Astrocyte (in vitro differentiated cells and primary cell): ENCODE data around the gene P2RX5. TPM values are rescaled to one million over a fixed set of nuclear protein-coding genes. Genes with fewer than 3 reads are reported as not detected.

Experiments used
- DNase-seq: peaks from one replicate; pipeline ENCODE4 v3.0.0-alpha.2; 2010; ENCODE audit warnings: low read depth
- FAIRE-seq: peaks from 2 replicates; lab custom pipeline; 2011; peaks lifted over from hg19 to GRCh38; lab: Jason Lieb, UNC
- H2AFZ ChIP-seq: 2 replicates; pipeline ENCODE4 v1.6.0; 2012; ENCODE audit warnings: low read depth, low read length, inconsistent platforms
- H3K27ac ChIP-seq: 2 replicates; pipeline ENCODE4 v1.5.1; 2011; ENCODE audit warnings: low read depth, low read length, inconsistent platforms
- H3K27me3 ChIP-seq: 2 replicates; pipeline ENCODE4 v1.6.0; 2011; ENCODE audit warnings: low read length, inconsistent platforms; ENCODE audit not compliant: insufficient read depth
- H3K36me3 ChIP-seq: 2 replicates; pipeline ENCODE4 v1.5.1; 2011; ENCODE audit warnings: low read length, inconsistent platforms; ENCODE audit not compliant: insufficient read depth
- H3K4me1 ChIP-seq: 2 replicates; pipeline ENCODE4 v1.5.1; 2011; ENCODE audit warnings: low read length, inconsistent platforms; ENCODE audit not compliant: insufficient read depth
- H3K4me2 ChIP-seq: 2 replicates; pipeline ENCODE4 v1.6.0; 2012; ENCODE audit warnings: low read length, inconsistent platforms
- H3K4me3 ChIP-seq: 2 replicates; pipeline ENCODE4 v1.5.1; 2011; ENCODE audit warnings: low read depth, mild to moderate bottlenecking, low read length, inconsistent platforms; ENCODE audit not compliant: insufficient read depth
- H3K79me2 ChIP-seq: 2 replicates; pipeline ENCODE4 v1.6.0; 2012; ENCODE audit warnings: mild to moderate bottlenecking, low read length, inconsistent platforms; ENCODE audit not compliant: insufficient read depth
- H3K9ac ChIP-seq: 2 replicates; pipeline ENCODE4 v1.6.0; 2012; ENCODE audit warnings: mild to moderate bottlenecking, low read length, inconsistent platforms
- H3K9me3 ChIP-seq: 2 replicates; pipeline ENCODE4 v1.5.1; 2012; ENCODE audit warnings: low read depth, mild to moderate bottlenecking, low read length, inconsistent platforms; ENCODE audit not compliant: insufficient read depth
- H4K20me1 ChIP-seq: 2 replicates; pipeline ENCODE4 v1.6.0; 2012; ENCODE audit warnings: low read length, inconsistent platforms; ENCODE audit not compliant: insufficient read depth
- H3K27ac Mint-ChIP-seq: one replicate; pipeline ENCODE4 v1.8.0; 2021; ENCODE audit warnings: mild to moderate bottlenecking, mixed read lengths; ENCODE audit not compliant: unreplicated experiment
- H3K27me3 Mint-ChIP-seq: one replicate; pipeline ENCODE4 v1.8.0; 2021; ENCODE audit warnings: low read depth, mixed read lengths; ENCODE audit not compliant: unreplicated experiment
- H3K36me3 Mint-ChIP-seq: one replicate; pipeline ENCODE4 v1.8.0; 2021; ENCODE audit warnings: low read depth, mixed read lengths; ENCODE audit not compliant: unreplicated experiment
- H3K4me1 Mint-ChIP-seq: one replicate; pipeline ENCODE4 v1.8.0; 2021; ENCODE audit warnings: low read depth, mixed read lengths; ENCODE audit not compliant: unreplicated experiment
- H3K4me3 Mint-ChIP-seq: one replicate; pipeline ENCODE4 v1.8.0; 2021; ENCODE audit warnings: mild to moderate bottlenecking, moderate library complexity, mixed read lengths; ENCODE audit not compliant: unreplicated experiment
- H3K9me3 Mint-ChIP-seq: one replicate; pipeline ENCODE4 v1.8.0; 2021; ENCODE audit warnings: mild to moderate bottlenecking, mixed read lengths; ENCODE audit not compliant: unreplicated experiment
- CTCF ChIP-seq: IDR thresholded peaks from 2 replicates; pipeline ENCODE4 v1.5.1; 2011; ENCODE audit warnings: low read depth, mild to moderate bottlenecking, inconsistent platforms, low read length, moderate library complexity; ENCODE audit not compliant: insufficient read depth
- EZH2 ChIP-seq: IDR thresholded peaks from 2 replicates; pipeline ENCODE4 v1.6.1; 2012; ENCODE audit warnings: mild to moderate bottlenecking, low read length, inconsistent platforms; ENCODE audit not compliant: insufficient read depth
- total RNA-seq: library from RNA; stranded (reverse); gene quantifications from 2 replicates; pipeline ENCODE4 v1.2.1, GENCODE V29; 2021

The P2RX5 gene
- total RNA-seq, 1 donor from 2014 or later, result 2.4 TPM

DNA sequence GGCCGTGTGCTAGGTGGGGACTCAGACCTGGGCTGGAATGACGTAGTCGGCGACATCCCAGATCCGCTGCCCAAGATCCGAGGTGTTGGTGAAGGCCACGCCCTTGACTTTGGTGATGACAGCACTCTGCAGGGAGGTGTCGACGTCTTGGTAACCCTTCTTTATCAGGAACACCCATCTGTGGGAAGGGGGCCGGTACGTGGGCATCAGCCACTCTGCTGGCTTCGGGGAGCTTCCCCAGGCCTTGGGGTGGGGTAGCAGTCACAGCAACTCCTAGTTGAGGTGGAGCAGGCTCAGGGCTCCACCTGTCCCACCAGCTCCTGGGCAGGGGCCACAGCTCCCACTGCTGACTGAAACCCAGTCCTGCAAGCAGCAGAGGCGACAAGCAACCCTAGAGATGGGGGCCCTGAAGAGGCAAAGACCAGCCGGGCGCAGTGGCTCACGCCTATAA, 4.3 kb downstream of the P2RX5 start:
- Mint-ChIP-seq H3K9me3 (no peaks in the 10 kb centered on the region), H3K4me1 (peaks cover 2% of the 10 kb centered on the region), H3K27ac (no peak overlapping the region), H3K4me3 (no peak overlapping the region), H3K36me3 (no peaks in the 10 kb centered on the region), H3K27me3 (peaks cover 15% of the 10 kb centered on the region)
- no peak for FAIRE-seq
- Histone ChIP-seq H2AFZ (no peak overlapping the region), H3K4me3 (no peak overlapping the region), H4K20me1 (no peaks in the 10 kb centered on the region), H3K27me3 (peaks cover 11% of the 10 kb centered on the region), H3K9me3 (no peaks in the 10 kb centered on the region), H3K79me2 (no peaks in the 10 kb centered on the region), H3K9ac (no peak overlapping the region), H3K36me3 (no peaks in the 10 kb centered on the region), H3K4me2 (no peak overlapping the region), H3K4me1 (peaks cover 7% of the 10 kb centered on the region), H3K27ac (no peak overlapping the region)
- DNase-seq, result no peak
- TF ChIP-seq EZH2 (no peak), CTCF (no peak)

- no peaks in the 10 kb centered on the region for H3K9me3 Mint-ChIP-seq
- H3K79me2 ChIP-seq, result no peaks in the 10 kb centered on the region
Observed at GRCh38 chr17:3690094-3690715, 5.8 kb downstream of the P2RX5 start.

More at GRCh38 chr17:3690094-3690715, 5.8 kb downstream of the P2RX5 start:
- no peak overlapping the region for H3K4me3 Mint-ChIP-seq
- no peak overlapping the region for H3K4me2 ChIP-seq
- peaks cover 2% of the 10 kb centered on the region for H3K4me1 Mint-ChIP-seq
- H3K4me1 ChIP-seq, result peaks cover under 1% of the 10 kb centered on the region
- H3K27me3 ChIP-seq, result peaks cover 7% of the 10 kb centered on the region
- H3K27ac Mint-ChIP-seq, result no peak overlapping the region
- H2AFZ ChIP-seq, result no peak overlapping the region
- peaks cover 15% of the 10 kb centered on the region for H3K27me3 Mint-ChIP-seq
- no peaks in the 10 kb centered on the region for H3K9me3 ChIP-seq
- no peak overlapping the region for H3K27ac ChIP-seq
- FAIRE-seq, result no peak
- no peaks in the 10 kb centered on the region for H3K36me3 Mint-ChIP-seq
- H3K36me3 ChIP-seq, result no peaks in the 10 kb centered on the region
- TF ChIP-seq EZH2, result no peak
- TF ChIP-seq CTCF, result no peak
- no peak overlapping the region for H3K9ac ChIP-seq
- H3K4me3 ChIP-seq, result no peak overlapping the region
- no peaks in the 10 kb centered on the region for H4K20me1 ChIP-seq
- no peak for DNase-seq
